C4-2B (cell line): ENCODE measurements around the gene CDKAL1.

Experiments
- H3K27ac ChIP-seq: fragments of 450-650 bp; 2 replicates; pipeline ENCODE4 v1.5.1; 2017
- ZFX ChIP-seq: fragments of 450-650 bp; IDR thresholded peaks from 2 replicates; pipeline ENCODE4 v1.6.1; 2017
- TF ChIP-seq, protein P1 (sequence below): fragments of 450-650 bp; conservative IDR thresholded peaks from 2 replicates; pipeline ENCODE4 v1.5.1; 2017; ENCODE audit warnings: mild to moderate bottlenecking

Gene CDKAL1

DNA sequence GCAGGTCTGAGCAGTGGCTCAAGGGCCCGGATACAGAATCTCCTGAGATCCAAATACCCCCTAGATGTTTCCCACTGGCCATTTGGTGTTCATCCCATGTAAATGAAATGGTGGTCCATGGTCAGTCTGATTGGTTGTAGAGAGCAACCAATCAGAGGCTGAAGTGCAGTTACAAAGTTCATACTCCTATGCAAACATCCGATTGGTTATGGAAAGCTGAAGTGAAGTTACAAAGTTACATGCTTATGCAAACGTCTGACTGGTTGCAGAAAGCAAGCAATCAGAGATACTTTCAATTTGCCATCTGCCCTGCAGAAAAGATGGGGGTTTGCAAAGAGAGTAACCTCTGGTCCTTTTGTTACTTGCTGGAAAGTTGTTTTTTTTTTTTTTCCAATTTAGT, 313.6 kb downstream of the CDKAL1 start:
- H3K27ac ChIP-seq = no peak overlapping the region
- TF ChIP-seq, protein P1, sequence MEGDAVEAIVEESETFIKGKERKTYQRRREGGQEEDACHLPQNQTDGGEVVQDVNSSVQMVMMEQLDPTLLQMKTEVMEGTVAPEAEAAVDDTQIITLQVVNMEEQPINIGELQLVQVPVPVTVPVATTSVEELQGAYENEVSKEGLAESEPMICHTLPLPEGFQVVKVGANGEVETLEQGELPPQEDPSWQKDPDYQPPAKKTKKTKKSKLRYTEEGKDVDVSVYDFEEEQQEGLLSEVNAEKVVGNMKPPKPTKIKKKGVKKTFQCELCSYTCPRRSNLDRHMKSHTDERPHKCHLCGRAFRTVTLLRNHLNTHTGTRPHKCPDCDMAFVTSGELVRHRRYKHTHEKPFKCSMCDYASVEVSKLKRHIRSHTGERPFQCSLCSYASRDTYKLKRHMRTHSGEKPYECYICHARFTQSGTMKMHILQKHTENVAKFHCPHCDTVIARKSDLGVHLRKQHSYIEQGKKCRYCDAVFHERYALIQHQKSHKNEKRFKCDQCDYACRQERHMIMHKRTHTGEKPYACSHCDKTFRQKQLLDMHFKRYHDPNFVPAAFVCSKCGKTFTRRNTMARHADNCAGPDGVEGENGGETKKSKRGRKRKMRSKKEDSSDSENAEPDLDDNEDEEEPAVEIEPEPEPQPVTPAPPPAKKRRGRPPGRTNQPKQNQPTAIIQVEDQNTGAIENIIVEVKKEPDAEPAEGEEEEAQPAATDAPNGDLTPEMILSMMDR = no peak
- TF ChIP-seq ZFX = no peak

DNA sequence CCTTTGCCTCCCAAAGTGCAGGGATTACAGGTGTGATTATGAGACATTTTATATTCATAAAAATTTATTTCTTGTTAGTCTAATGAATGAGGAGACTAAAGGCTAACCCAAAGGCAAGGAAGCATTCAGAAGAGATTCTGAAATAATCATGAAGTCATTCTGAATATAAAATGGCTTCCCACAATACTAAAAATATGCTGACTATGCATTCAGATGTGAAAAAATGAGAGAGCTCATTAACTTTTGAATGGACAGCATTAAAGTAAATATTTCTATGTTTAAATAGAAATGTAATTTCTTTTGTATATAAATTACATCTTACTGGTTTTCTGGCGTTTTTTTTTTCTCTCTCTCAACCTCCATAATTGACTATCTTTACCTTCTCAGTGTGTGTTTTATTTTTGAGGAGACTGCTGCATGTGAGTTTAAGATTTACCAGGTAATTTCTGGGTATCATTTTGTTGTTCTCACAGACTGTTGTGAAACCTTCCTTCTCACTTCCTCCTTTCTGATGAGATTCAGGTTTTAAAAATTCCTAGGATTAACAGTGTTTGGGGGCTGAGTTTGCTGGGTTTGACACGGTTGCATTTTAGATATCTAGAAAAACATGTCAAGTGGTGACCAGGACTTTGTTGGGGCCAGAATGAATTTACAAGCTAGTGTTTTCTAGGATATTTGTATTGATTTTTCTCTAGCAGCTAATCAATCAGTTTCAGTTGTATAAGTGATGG, 316.6 kb downstream of the CDKAL1 start:
- H3K27ac ChIP-seq = no peak overlapping the region
- TF ChIP-seq, protein P1 = no peak
- no peak for TF ChIP-seq ZFX

DNA sequence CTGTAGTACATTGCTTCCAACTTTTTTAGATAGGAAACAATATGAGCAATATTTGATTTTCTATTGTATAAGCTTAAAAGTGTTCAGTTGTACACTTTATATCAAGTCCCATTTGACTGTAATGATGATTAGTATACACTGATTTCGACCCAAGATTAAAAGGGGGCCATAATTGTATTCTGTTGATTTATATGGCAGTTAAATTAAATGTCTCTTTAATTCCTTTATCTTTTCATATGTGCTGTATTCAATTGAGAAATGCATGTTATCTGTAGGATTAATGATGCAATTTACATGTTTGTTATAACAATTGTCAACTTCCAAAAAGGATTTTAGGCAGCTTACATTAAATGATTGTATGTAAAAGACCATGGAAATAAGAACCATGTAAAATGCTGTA, 317.5 kb downstream of the CDKAL1 start:
- TF ChIP-seq, protein P1 = no peak
- no peak for TF ChIP-seq ZFX

DNA sequence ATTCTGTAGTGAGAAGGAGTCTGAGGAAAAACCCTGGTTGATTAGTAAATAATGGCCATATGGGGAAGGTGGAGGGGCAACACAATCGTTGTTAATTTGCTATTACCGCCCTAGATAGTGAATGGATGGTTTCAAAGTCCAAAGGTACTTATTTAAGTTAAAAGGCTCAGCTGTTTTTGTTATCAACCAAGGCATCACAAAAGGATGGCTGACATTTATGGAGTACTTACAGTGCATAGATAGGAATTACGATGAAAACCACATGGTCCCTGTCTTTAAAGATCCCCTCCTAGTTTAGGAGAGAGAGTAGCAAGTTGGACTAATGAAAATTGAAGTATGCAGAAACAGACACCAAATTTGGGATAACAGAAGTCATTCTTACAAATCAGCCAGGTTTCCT, 319.6 kb downstream of the CDKAL1 start:
- no peak overlapping the region for H3K27ac ChIP-seq
- TF ChIP-seq ZFX = no peak
- TF ChIP-seq, protein P1 = no peak

More for the DNA sequence above, 317.5 kb downstream of the CDKAL1 start:
- H3K27ac ChIP-seq = no peak overlapping the region

DNA sequence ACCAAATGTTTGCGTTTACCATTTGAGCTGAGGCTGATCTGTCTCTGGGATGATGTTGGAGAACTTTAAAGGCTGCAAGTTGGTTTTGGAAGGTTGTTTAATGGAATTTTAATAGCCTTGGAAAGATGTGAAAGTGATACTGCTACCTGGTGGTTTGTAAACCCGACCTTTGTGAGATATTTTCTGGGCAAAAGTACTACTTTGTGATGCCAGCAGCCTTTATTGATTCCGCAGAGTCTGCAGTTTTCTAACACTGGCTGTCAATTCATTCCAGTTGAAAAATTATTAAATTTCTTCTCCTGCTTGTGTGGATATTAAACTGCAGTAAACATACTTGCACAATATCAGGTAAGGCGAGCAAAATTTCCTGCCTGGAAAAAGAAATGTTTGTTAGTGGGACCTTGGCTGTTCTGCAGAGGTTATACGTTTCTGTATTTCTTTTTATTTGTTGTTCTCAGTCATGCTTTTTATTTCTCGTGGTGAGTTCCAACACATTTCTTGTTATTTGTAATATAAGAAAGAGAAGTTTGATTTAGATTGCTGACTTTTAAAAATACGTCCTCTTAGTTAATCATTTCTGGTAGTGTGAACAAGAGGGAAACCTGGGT, 322.5 kb downstream of the CDKAL1 start:
- no peak overlapping the region for H3K27ac ChIP-seq
- TF ChIP-seq ZFX = no peak
- TF ChIP-seq, protein P1 = no peak

DNA sequence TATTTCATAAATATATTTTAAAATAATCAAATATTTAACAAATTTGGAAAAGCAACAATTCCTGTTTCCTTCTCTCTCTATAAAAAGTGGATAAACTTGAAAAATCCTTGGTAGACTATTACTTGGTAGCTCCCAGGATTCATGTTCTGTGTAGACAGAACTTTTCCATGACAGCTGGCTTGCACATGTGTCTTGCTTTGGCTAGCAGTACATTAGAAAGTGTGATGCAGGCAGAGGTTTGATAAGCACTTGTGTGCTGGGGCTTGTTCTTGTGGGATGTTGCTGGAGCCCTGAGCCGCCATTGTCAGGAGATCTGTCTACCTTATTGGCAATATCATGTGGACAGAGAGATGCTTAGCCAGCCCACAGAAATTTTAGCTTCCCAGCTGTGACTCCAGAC, 327.2 kb downstream of the CDKAL1 start:
- no peak overlapping the region for H3K27ac ChIP-seq
- TF ChIP-seq ZFX = no peak
- TF ChIP-seq, protein P1 = no peak

DNA sequence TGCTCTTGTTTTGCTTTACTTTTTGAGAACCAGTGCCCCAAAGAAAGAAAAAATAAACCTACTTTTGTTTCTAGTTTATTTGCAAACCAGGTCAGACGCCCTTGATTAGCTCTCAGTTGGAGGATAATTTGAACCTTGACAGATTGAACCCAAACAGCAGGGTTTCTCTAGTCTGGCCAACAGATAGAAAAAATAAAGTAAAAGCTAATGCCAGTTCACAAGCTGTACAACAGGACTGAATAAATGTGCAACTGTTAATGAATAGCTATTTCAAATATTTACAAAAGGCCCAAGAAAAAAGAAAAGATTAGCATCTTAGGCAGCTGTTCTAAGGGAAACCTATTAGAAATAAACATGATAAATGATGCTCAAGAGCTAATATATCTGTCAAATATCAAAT, 331.8 kb downstream of the CDKAL1 start:
- no peak for TF ChIP-seq ZFX
- TF ChIP-seq, protein P1 = no peak
- H3K27ac ChIP-seq = no peak overlapping the region
